HEK293 (cell line): ENCODE measurements around the gene CSNK1G1.
A peak's percentile ranks its signal among the peaks of the same experiment; 100 is the strongest.

ENCODE experiments used
- ATF2 ChIP-seq: fragments of 450-650 bp; formaldehyde crosslinking; IDR thresholded peaks from 2 replicates; pipeline ENCODE4 v1.5.1; 2016; ENCODE audit warnings: missing biosample characterization, missing genetic modification characterization, low read depth
- HOXC10 ChIP-seq: sonication (generic); formaldehyde crosslinking; IDR thresholded peaks from 2 replicates; pipeline ENCODE4 v1.8.1; 2023; ENCODE audit warnings: mild to moderate bottlenecking, missing genetic modification reagents
- KLF16 ChIP-seq: fragments of 450-650 bp; formaldehyde crosslinking; IDR thresholded peaks from 2 replicates; pipeline ENCODE4 v1.5.1; 2017; ENCODE audit warnings: missing biosample characterization, missing genetic modification characterization
- OSR2 ChIP-seq: fragments of 450-650 bp; formaldehyde crosslinking; IDR thresholded peaks from 2 replicates; pipeline ENCODE4 v1.5.1; 2016; ENCODE audit warnings: missing biosample characterization, missing genetic modification characterization
- PRDM10 ChIP-seq: fragments of 450-650 bp; formaldehyde crosslinking; IDR thresholded peaks from 2 replicates; pipeline ENCODE4 v1.5.1; 2016; ENCODE audit warnings: missing biosample characterization, missing genetic modification characterization
- PRDM6 ChIP-seq: fragments of 450-650 bp; formaldehyde crosslinking; IDR thresholded peaks from 2 replicates; pipeline ENCODE4 v1.5.1; 2017; ENCODE audit warnings: missing biosample characterization, missing genetic modification characterization
- ZBTB17 ChIP-seq: fragments of 450-650 bp; formaldehyde crosslinking; IDR thresholded peaks from 2 replicates; pipeline ENCODE4 v1.5.1; 2016; ENCODE audit warnings: missing biosample characterization, missing genetic modification characterization
- ZBTB21 ChIP-seq: fragments of 450-650 bp; formaldehyde crosslinking; IDR thresholded peaks from 2 replicates; pipeline ENCODE4 v1.5.1; 2017; ENCODE audit warnings: missing biosample characterization, missing genetic modification characterization
- ZBTB6 ChIP-seq: fragments of 450-650 bp; formaldehyde crosslinking; IDR thresholded peaks from 2 replicates; pipeline ENCODE4 v1.5.1; 2017; ENCODE audit warnings: missing biosample characterization, missing genetic modification characterization
- ZNF133 ChIP-seq: fragments of 450-650 bp; formaldehyde crosslinking; IDR thresholded peaks from 2 replicates; pipeline ENCODE4 v1.5.1; 2016; ENCODE audit warnings: missing biosample characterization, missing genetic modification characterization
- ZNF146 ChIP-seq: fragments of 450-650 bp; formaldehyde crosslinking; IDR thresholded peaks from 2 replicates; pipeline ENCODE4 v1.5.1; 2016; ENCODE audit warnings: missing biosample characterization, missing genetic modification characterization
- ZNF175 ChIP-seq: fragments of 450-650 bp; formaldehyde crosslinking; IDR thresholded peaks from 2 replicates; pipeline ENCODE4 v1.5.1; 2016; ENCODE audit warnings: missing biosample characterization, missing genetic modification characterization
- ZNF280D ChIP-seq: fragments of 450-650 bp; formaldehyde crosslinking; IDR thresholded peaks from 2 replicates; pipeline ENCODE4 v1.5.1; 2016; ENCODE audit warnings: missing biosample characterization, missing genetic modification characterization
- ZNF341 ChIP-seq: fragments of 450-650 bp; formaldehyde crosslinking; IDR thresholded peaks from 2 replicates; pipeline ENCODE4; 2016; ENCODE audit warnings: low read depth, missing biosample characterization, missing genetic modification characterization
- ZNF610 ChIP-seq: fragments of 450-650 bp; formaldehyde crosslinking; IDR thresholded peaks from 2 replicates; pipeline ENCODE4 v1.5.1; 2016; ENCODE audit warnings: missing biosample characterization, missing genetic modification characterization, borderline replicate concordance
- ZNF624 ChIP-seq: fragments of 450-650 bp; formaldehyde crosslinking; IDR thresholded peaks from 2 replicates; pipeline ENCODE4 v1.5.1; 2017; ENCODE audit warnings: missing biosample characterization, missing genetic modification characterization
- ZNF645 ChIP-seq: fragments of 450-650 bp; formaldehyde crosslinking; IDR thresholded peaks from 2 replicates; pipeline ENCODE4; 2016; ENCODE audit warnings: missing biosample characterization, missing genetic modification characterization
- ZNF677 ChIP-seq: fragments of 450-650 bp; IDR thresholded peaks from 2 replicates; pipeline ENCODE4 v1.5.0; 2018; ENCODE audit warnings: missing biosample characterization, mild to moderate bottlenecking, missing genetic modification characterization, moderate library complexity
- ZNF76 ChIP-seq: fragments of 450-650 bp; formaldehyde crosslinking; IDR thresholded peaks from 2 replicates; pipeline ENCODE4; 2016; ENCODE audit warnings: low read depth, missing biosample characterization, missing genetic modification characterization, borderline replicate concordance

Gene CSNK1G1

GRCh38 chr15:64191971-64192830 is 163.8 kb downstream of the CSNK1G1 start (continued):
- TF ChIP-seq ZBTB6 (tag by site-specific recombination): no peak
- TF ChIP-seq ZBTB21 (tag by site-specific recombination): no peak
- TF ChIP-seq ZBTB17: 0 out of 2 replicates have a peak, but pooled peaks have one; percentile 15
- TF ChIP-seq ZNF624 (tag by site-specific recombination): no peak
- no peak for TF ChIP-seq ZNF677 (tag by site-specific recombination)
- no peak for TF ChIP-seq ATF2 (tag by site-specific recombination)
- TF ChIP-seq KLF16 (tag by site-specific recombination): no peak
- peak; percentile 34; the same call in 1 of the 2 replicates for TF ChIP-seq OSR2
- TF ChIP-seq ZNF133 (tag by site-specific recombination): no peak
- no peak for TF ChIP-seq ZNF610
- no peak for TF ChIP-seq ZNF146 (tag by site-specific recombination)
- no peak for TF ChIP-seq ZNF175 (tag by site-specific recombination)
- TF ChIP-seq ZNF645 (tag by site-specific recombination): no peak
- no peak for TF ChIP-seq HOXC10 (CRISPR knock-in tag)
- TF ChIP-seq ZNF341 (tag by site-specific recombination): no peak
- peak; percentile 42; the same call in 1 of the 2 replicates for TF ChIP-seq PRDM6 (tag by site-specific recombination)
- TF ChIP-seq ZNF76 (tag by site-specific recombination): no peak
- TF ChIP-seq ZNF280D (tag by site-specific recombination): no peak
- TF ChIP-seq PRDM10: peak; percentile 34; the same call in 1 of the 2 replicates
